Hepatocyte (in vitro differentiated cells): ENCODE measurements around the gene GAS2L3. TPM values are rescaled to one million over a fixed set of nuclear protein-coding genes. Genes with fewer than 3 reads are reported as not detected.

Experiments used
- DNase-seq: peaks from one replicate; pipeline ENCODE4 v3.0.0-alpha.2; 2016; ENCODE audit warnings: low spot score
- H2AFZ ChIP-seq: fragments of 200-600 bp; sonication (generic); 2 replicates; pipeline ENCODE4 v1.6.0; 2016; ENCODE audit warnings: antibody characterized with exemption, mild to moderate bottlenecking
- H3K27ac ChIP-seq: fragments of 200-600 bp; sonication (generic); 2 replicates; pipeline ENCODE4 v1.5.1; 2016; ENCODE audit warnings: mild to moderate bottlenecking
- H3K27me3 ChIP-seq: fragments of 200-600 bp; sonication (generic); 2 replicates; pipeline ENCODE4 v1.6.1; 2016
- H3K36me3 ChIP-seq: fragments of 200-600 bp; sonication (generic); replicated peaks from 2 replicates; pipeline ENCODE4 v1.5.1; 2016; ENCODE audit warnings: low read depth; ENCODE audit not compliant: insufficient read depth
- H3K4me1 ChIP-seq: fragments of 200-600 bp; sonication (generic); 2 replicates; pipeline ENCODE4 v1.5.1; 2016; ENCODE audit warnings: mild to moderate bottlenecking, moderate library complexity; ENCODE audit not compliant: insufficient read depth
- H3K4me2 ChIP-seq: fragments of 200-600 bp; sonication (generic); 2 replicates; pipeline ENCODE4 v1.6.0; 2016
- H3K4me3 ChIP-seq: fragments of 200-600 bp; sonication (generic); 2 replicates; pipeline ENCODE4 v1.5.1; 2016; ENCODE audit warnings: mild to moderate bottlenecking
- H3K79me2 ChIP-seq: fragments of 200-600 bp; sonication (generic); 2 replicates; pipeline ENCODE4 v1.6.0; 2017; ENCODE audit warnings: mild to moderate bottlenecking
- H3K9me2 ChIP-seq: fragments of 200-600 bp; sonication (generic); replicated peaks from 2 replicates; pipeline ENCODE4 v1.6.0; 2017; ENCODE audit warnings: mild to moderate bottlenecking; ENCODE audit not compliant: insufficient read depth
- H3K9me3 ChIP-seq: fragments of 200-600 bp; sonication (generic); 2 replicates; pipeline ENCODE4 v1.5.1; 2016; ENCODE audit warnings: low read depth, mild to moderate bottlenecking
- H4K20me1 ChIP-seq: fragments of 200-600 bp; sonication (generic); 2 replicates; pipeline ENCODE4 v1.6.0; 2016; ENCODE audit warnings: mild to moderate bottlenecking; ENCODE audit not compliant: insufficient read depth, poor library complexity, severe bottlenecking
- EZH2 ChIP-seq: fragments of 200-600 bp; sonication (generic); IDR thresholded peaks from 2 replicates; pipeline ENCODE4 v1.6.1; 2016; ENCODE audit warnings: antibody characterized with exemption, mild to moderate bottlenecking, borderline replicate concordance
- EZH2phosphoT487 ChIP-seq: fragments of 200-600 bp; sonication (generic); IDR thresholded peaks from one replicate; pipeline ENCODE4 v1.6.1; 2018; ENCODE audit warnings: antibody characterized with exemption, mild to moderate bottlenecking, low read depth, moderate library complexity; ENCODE audit not compliant: unreplicated experiment, severe bottlenecking
- WGBS: methylation state at CpG from one replicate; pipeline ENCODE4 v1.1.6; 2016; ENCODE audit warnings: low lambda C conversion rate; ENCODE audit errors: missing lambda C conversion rate; 5-methylcytosine and 5-hydroxymethylcytosine counted together
- polyA plus RNA-seq: library from polyadenylated mRNA; unstranded; fragments of >200 nt; fragmentation: Nextera tagmentation; extraction: Ambion mirVana; gene quantifications from 2 replicates; pipeline ENCODE4 v1.2.1, GENCODE V29; 2016
- total RNA-seq: library from RNA; depleted of rRNA; stranded (reverse); fragments of >200 nt; gene quantifications from 2 replicates; pipeline ENCODE4 v1.2.3, GENCODE V29; 2014
- TF ChIP-seq, protein P1 (sequence below): fragments of 200-600 bp; sonication (generic); IDR thresholded peaks from 2 replicates; pipeline ENCODE4 v1.5.1; 2016; ENCODE audit warnings: antibody characterized with exemption, mild to moderate bottlenecking; ENCODE audit not compliant: poor library complexity

The GAS2L3 gene
- total and polyA plus RNA-seq, 2 experiments from 2014 or later, result 1.8 to 14.9 TPM

DNA sequence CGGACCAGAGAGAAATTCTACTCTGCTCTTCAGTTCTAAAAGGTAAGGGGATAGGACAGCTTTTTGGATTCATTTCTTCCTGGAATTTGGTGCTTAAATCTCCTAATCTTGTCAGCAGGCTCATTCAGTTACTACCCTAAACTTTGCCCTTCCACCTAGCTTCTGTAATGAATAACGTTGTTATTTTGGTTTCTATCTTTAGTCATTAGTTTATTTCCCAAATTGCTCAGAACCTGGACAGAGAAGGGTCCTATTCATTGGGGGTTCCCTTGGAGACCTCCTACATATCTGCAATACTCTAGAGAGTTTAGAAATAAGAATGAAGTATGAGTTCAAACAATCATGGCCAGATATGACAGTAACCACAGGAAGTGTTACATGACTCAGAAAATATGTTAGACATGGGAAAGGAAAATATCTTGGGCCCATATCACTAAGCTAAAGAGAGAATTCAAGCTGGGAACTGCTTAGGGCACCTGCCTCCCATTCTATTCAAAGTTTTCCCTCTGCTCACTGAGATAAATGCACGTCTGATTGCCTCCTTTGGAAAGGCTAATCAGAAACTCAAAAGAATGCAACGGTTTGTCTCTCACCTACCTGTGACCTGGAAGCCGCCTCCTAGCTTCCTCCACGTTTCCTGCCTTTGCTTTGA lies 87.9 kb downstream of the GAS2L3 start:
- Histone ChIP-seq H3K9me2 (no peaks in the 10 kb centered on the region), H4K20me1 (no peaks in the 10 kb centered on the region), H3K4me3 (no peak overlapping the region), H2AFZ (no peak overlapping the region), H3K36me3 (no peaks in the 10 kb centered on the region), H3K27ac (no peak overlapping the region), H3K27me3 (no peaks in the 10 kb centered on the region), H3K4me2 (no peak overlapping the region), H3K9me3 (no peaks in the 10 kb centered on the region), H3K79me2 (no peaks in the 10 kb centered on the region), H3K4me1 (no peaks in the 10 kb centered on the region)
- TF ChIP-seq EZH2phosphoT487 (no peak), EZH2 (no peak)
- TF ChIP-seq, protein P1, sequence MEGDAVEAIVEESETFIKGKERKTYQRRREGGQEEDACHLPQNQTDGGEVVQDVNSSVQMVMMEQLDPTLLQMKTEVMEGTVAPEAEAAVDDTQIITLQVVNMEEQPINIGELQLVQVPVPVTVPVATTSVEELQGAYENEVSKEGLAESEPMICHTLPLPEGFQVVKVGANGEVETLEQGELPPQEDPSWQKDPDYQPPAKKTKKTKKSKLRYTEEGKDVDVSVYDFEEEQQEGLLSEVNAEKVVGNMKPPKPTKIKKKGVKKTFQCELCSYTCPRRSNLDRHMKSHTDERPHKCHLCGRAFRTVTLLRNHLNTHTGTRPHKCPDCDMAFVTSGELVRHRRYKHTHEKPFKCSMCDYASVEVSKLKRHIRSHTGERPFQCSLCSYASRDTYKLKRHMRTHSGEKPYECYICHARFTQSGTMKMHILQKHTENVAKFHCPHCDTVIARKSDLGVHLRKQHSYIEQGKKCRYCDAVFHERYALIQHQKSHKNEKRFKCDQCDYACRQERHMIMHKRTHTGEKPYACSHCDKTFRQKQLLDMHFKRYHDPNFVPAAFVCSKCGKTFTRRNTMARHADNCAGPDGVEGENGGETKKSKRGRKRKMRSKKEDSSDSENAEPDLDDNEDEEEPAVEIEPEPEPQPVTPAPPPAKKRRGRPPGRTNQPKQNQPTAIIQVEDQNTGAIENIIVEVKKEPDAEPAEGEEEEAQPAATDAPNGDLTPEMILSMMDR, result no peak
- WGBS, result 48% methylated on average over 6 of the region's 6 CpGs
- no peak for DNase-seq

DNA sequence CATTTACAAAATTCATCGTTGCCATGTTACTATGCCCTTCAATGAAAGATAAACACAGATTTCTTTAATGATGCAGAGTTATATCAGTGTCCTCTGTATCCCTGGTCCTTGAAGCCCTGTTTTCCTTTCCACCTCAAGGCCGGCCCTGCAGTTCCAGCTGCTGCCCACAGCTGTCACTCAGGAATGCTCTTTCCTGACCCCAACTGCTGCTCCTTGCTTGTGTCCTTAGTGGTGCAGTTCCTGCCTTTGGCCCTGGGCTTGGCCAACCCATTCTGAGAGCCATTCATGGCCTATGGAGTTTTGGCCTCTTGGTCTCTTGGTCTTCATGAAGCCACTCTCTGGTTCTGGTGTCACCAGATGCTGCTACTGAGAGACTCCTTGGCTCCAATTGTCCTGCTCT lies 93.1 kb downstream of the GAS2L3 start:
- H3K79me2 ChIP-seq, result no peaks in the 10 kb centered on the region
- H3K9me3 ChIP-seq, result no peaks in the 10 kb centered on the region
- TF ChIP-seq EZH2, result no peak
- TF ChIP-seq, protein P1, result no peak
- no peak for TF ChIP-seq EZH2phosphoT487
- H3K27ac ChIP-seq, result no peak overlapping the region
- DNase-seq, result no peak
- no peak overlapping the region for H3K4me2 ChIP-seq
- H3K9me2 ChIP-seq, result no peaks in the 10 kb centered on the region
- H2AFZ ChIP-seq, result no peak overlapping the region
- no peaks in the 10 kb centered on the region for H4K20me1 ChIP-seq
- no peaks in the 10 kb centered on the region for H3K36me3 ChIP-seq
- no peaks in the 10 kb centered on the region for H3K27me3 ChIP-seq
- no peak overlapping the region for H3K4me3 ChIP-seq
- H3K4me1 ChIP-seq, result no peaks in the 10 kb centered on the region
- WGBS, result 69% methylated on average over 2 of the region's 2 CpGs

DNA sequence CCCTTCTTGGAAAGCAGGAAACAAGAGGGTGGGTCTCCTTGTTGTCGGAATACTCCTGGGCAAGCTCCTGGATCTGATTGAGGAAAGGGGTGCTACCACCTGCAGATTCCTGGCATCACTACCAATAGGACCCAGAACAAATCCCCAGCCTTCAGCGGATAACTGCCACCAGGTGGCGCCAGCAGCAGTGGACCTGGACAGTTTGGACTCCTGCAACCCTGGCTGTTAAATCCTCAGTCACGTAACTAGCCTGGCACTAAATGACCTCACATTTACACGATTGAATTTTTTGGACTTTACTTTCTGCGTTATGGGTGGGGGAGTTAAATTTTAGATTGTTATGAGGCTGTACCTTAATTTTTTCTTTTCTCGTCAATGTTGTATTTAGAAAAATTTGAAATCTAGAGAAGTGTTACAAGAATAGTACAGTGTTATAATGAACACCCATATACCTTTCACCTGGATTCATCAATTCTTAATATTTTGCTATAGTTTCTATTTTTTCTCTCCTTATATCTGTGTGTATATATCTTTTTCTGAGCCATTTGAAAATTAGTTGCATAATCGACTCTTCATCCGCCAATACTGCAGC lies 95.6 kb downstream of the GAS2L3 start:
- Histone ChIP-seq H3K4me1 (no peaks in the 10 kb centered on the region), H3K9me2 (no peaks in the 10 kb centered on the region), H3K36me3 (no peaks in the 10 kb centered on the region), H2AFZ (no peak overlapping the region), H3K79me2 (no peaks in the 10 kb centered on the region), H3K27me3 (no peaks in the 10 kb centered on the region), H3K4me3 (no peak overlapping the region), H3K27ac (no peak overlapping the region), H3K4me2 (no peak overlapping the region), H4K20me1 (no peaks in the 10 kb centered on the region), H3K9me3 (no peaks in the 10 kb centered on the region)
- WGBS, result 38% methylated on average over 9 of the region's 9 CpGs
- peak; percentile 86 for DNase-seq
- TF ChIP-seq, protein P1, result peak; percentile 83
- TF ChIP-seq EZH2phosphoT487, result no peak

DNA sequence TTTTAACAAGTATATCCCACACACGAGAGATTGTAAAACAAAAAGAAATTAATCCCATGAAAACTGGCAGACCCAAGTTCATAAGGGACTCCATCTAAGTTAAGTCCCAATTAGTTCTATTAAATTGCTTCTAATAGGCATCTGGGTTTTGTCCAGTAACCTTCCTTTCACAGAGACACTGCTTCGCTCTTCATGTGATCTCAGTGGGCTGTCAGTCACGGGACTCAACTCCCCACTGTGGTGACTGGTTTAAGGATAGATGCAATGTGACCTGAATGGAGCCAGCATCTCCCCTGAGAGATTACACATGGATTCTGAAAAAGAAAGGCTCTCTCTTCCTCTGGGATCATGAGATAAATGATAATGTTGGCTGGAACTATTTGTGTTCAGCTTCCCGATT lies 96.4 kb downstream of the GAS2L3 start:
- H3K36me3 ChIP-seq, result no peaks in the 10 kb centered on the region
- no peaks in the 10 kb centered on the region for H3K79me2 ChIP-seq
- WGBS, result 73% methylated on average over 4 of the region's 4 CpGs
- no peaks in the 10 kb centered on the region for H3K9me2 ChIP-seq
- no peak overlapping the region for H3K4me3 ChIP-seq
- no peaks in the 10 kb centered on the region for H4K20me1 ChIP-seq
- H3K27me3 ChIP-seq, result no peaks in the 10 kb centered on the region
- TF ChIP-seq, protein P1, result no peak
- no peak for TF ChIP-seq EZH2phosphoT487
- no peak for TF ChIP-seq EZH2
- H3K27ac ChIP-seq, result no peak overlapping the region
- H3K4me1 ChIP-seq, result no peaks in the 10 kb centered on the region
- no peak overlapping the region for H2AFZ ChIP-seq
- H3K9me3 ChIP-seq, result no peaks in the 10 kb centered on the region
- no peak overlapping the region for H3K4me2 ChIP-seq
- no peak for DNase-seq
